ENCODE results near the gene ACADSB. TPM values are rescaled to one million over a fixed set of nuclear protein-coding genes. Genes with fewer than 3 reads are reported as not detected.

Gene ACADSB
- total RNA-seq, 1 donor from 2014 or later: 36.1 TPM

- DNase-seq (ENCODE audit: low spot score): no peak
Measured at GRCh38 chr10:123001370-123001769, 7.4 kb upstream of the ACADSB start.

- DNase-seq (ENCODE audit: low spot score): no peak
Measured at GRCh38 chr10:123004298-123004697, 4.5 kb upstream of the ACADSB start.

GRCh38 chr10:123007558-123008354 is 1.1 kb upstream of the ACADSB start:
- peak; percentile 25 for DNase-seq (ENCODE audit: low spot score)

GRCh38 chr10:123009105-123009820 is 457 bp downstream of the ACADSB start:
- peak; percentile 11 for DNase-seq (ENCODE audit: low spot score)

GRCh38 chr10:123011987-123012386 is 3.2 kb downstream of the ACADSB start:
- no peak for DNase-seq (ENCODE audit: low spot score)

GRCh38 chr10:123013456-123014419 is 4.9 kb downstream of the ACADSB start:
- DNase-seq (ENCODE audit: low spot score): no peak

- DNase-seq (ENCODE audit: low spot score): no peak
Measured at GRCh38 chr10:123014772-123015171, 6.0 kb downstream of the ACADSB start.

GRCh38 chr10:123016228-123016627 is 7.4 kb downstream of the ACADSB start:
- DNase-seq (ENCODE audit: low spot score): no peak

GRCh38 chr10:123017421-123018165 is 8.8 kb downstream of the ACADSB start:
- DNase-seq (ENCODE audit: low spot score): no peak

GRCh38 chr10:123018531-123018930 is 9.7 kb downstream of the ACADSB start:
- DNase-seq (ENCODE audit: low spot score): no peak

GRCh38 chr10:123019264-123019663 is 10.5 kb downstream of the ACADSB start:
- DNase-seq (ENCODE audit: low spot score): no peak

GRCh38 chr10:123019941-123020703 is 11.3 kb downstream of the ACADSB start:
- no peak for DNase-seq (ENCODE audit: low spot score)

GRCh38 chr10:123021517-123021916 is 12.7 kb downstream of the ACADSB start:
- no peak for DNase-seq (ENCODE audit: low spot score)

- no peak for DNase-seq (ENCODE audit: low spot score)
Measured at GRCh38 chr10:123024540-123024939, 15.7 kb downstream of the ACADSB start.

- DNase-seq (ENCODE audit: low spot score): no peak
Measured at GRCh38 chr10:123026302-123026701, 17.5 kb downstream of the ACADSB start.

GRCh38 chr10:123027861-123028260 is 19.1 kb downstream of the ACADSB start:
- no peak for DNase-seq (ENCODE audit: low spot score)

- DNase-seq (ENCODE audit: low spot score): no peak
Measured at GRCh38 chr10:123031124-123031523, 22.3 kb downstream of the ACADSB start.

- no peak for DNase-seq (ENCODE audit: low spot score)
Measured at GRCh38 chr10:123034332-123034731, 25.5 kb downstream of the ACADSB start.

GRCh38 chr10:123035467-123036086 is 26.8 kb downstream of the ACADSB start:
- no peak for DNase-seq (ENCODE audit: low spot score)
